NOMO-1 treated with dmso at 0.1 percent for 144 hours (cell line): ENCODE data around the gene PLCL1.

Experiments
- DNase-seq: peaks from one replicate; lab custom pipeline; 2025; ENCODE audit not compliant: unreplicated experiment; lab: John Stamatoyannopoulos, UW

PLCL1 gene

DNA sequence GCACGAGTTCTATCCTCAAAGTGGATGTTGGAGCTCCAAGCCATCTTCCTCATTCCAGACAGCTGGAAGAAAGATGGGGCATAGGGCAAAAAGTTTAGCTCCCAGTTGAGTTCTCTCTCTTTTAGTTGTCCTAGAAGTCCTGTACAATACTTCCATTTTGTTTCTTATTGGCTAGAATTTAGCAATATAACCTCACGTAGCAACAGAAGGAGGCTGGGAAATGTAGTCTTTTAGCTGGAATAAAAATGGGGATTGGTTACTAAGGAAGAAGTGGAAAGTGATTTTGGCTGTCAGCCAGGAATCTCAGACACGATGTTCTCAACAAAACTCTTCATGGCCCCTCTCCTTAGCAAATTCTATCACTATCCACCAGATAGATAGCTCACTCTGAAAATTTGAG, 79.9 kb downstream of the PLCL1 start:
- no peak for DNase-seq

DNA sequence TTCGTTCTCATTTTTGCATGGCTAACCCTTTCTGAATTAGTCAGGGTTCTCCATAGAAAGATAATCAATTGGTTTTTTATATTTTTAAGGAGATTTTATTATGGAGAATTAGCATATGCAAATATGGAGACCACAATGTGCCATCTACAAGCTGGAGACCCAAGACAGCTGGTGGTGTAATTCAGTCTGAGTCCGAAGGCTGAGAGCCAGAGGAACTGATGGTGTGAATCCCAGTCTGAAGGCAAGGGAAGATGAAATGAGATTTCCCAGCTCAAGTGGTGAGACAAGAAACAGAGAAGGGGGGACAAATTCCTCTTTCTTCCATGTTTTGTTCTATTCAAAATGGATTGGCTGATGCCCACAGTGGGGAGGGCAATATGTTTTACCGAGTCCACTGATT, 80.7 kb downstream of the PLCL1 start:
- no peak for DNase-seq

DNA sequence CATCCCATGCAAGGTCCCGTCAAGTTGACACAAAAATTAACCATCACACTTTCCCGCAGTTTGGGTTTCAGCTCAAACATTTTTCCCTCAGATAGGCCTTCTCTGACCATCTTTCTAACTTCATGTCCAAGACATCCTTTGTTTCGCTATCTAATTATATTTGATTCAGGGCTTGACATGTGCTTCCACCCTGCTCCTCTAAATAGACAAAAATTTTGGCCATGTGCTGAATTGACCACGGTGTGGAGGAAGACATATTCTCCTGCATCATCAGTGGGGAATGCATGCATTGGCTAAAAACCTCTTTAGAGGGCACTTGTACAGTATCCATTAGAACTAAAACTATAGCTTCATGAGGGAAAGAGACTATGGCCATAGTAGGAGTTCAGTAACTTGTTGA, 81.2 kb downstream of the PLCL1 start:
- no peak for DNase-seq

DNA sequence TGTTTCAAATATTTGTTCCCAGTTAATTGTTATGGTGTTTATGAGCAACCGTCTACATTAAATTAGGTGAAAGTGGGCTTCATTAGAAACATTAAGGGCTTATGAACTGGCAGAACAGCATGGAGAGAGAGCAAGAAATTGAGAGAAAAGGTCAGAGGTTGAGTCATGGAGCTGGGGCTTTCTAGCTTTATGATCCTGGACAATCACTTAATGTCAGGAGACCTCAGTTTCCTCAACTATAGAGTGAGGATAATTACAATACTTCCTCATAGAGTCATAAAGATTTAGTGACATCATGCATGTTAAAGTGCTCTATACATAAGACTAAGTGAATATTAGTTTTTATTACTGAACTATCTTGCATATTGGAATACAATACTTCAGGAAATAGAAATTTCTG, 83.9 kb downstream of the PLCL1 start:
- no peak for DNase-seq

DNA sequence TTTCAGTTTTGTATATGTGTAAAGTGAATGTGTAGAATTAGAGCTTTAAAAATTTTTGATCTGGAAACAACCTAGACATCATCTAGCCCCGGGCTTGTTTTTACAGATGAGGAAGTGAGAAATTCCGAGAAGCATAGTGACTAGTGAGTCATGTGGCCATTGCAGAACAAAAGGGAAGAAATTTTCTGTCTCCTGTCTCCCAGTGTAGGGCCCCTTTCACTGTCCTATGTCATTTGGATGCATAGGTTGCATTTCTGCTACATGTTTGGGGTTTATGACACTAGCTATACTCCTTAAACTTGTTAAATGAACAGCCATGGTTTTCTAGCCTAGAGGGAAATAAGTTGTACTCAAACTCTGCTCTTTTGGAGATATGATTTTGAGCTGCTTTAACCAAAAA, 84.6 kb downstream of the PLCL1 start:
- DNase-seq, result peak; percentile 82

DNA sequence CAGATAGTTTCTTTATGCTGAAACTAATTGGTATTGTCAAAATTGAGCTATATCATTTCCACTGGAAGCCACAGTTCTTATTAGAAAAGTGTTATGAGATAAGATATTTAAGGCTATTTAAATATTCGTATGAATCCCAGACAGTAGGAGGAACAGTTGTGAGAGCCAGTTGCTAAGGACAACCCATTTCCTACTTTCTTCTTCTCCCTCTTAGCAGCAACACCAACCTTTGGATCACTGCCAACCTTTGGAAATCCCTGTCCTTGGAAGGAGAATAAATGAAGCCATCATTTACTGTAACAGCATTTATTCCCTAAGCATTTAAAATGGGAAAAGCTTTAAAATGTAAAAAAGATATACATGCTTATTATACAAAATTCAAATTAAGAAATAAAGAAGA, 85.8 kb downstream of the PLCL1 start:
- DNase-seq, result no peak

DNA sequence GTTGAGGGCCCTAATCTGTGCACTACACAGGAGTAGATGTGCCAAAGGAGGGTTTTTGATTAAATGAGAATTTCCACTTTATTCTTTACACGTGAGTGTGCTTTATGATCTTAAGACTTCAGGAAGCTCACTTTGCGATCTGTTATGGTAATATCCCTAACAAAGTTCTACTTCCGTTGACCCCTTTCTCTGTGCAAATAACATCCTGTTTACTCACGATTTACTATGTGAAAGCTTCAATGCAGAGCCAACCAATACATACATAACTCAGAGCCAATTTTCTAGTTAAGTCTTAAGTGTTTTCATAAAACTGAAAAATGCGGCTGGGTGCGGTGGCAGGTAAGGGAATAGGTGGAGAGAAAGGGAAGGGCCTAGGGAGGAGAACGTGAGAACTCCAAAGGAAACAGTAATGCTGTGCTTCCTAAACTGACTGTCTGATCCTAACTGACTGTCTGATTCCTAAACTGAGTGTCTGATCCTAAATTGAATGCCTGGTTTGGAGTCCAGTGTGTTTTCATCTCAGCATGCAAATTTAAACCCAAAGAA, 87.6 kb downstream of the PLCL1 start:
- no peak for DNase-seq

DNA sequence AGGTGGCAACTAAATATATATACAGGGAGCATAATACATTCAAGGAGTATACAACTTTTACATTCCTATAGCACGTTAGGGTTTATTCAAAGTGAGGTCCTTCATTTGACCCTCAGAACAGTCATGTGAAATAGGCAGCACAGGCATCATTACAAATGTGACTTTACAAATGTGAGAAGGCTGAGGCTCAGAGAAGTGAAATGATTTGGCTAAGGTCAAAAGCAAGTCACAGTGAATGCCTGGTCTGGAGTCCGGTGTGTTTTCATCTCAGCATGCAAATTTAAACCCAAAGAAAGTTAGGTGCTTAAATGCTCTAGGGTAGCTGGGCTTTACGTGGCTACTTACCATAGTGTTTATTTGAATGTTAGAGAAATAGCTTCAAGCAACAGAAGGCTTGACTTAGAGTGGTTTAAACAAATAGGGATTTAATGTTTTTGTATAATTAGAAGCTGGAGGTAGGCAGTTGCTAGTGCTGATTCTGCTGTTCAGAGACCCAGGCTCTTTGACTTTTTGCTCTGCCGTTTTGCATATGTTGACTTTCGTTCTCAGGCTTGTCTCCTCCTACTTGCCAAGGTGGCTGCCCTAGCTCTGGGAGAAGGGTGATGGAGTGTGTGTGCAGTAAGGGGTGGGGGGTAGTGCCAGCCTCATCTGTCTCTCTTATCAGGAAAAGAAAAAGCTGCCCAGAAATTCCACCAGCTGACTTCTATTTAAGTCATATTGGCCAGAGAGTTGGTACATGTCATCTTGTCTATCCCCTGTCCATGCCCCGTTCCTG, 89.2 kb downstream of the PLCL1 start:
- DNase-seq, result no peak

DNA sequence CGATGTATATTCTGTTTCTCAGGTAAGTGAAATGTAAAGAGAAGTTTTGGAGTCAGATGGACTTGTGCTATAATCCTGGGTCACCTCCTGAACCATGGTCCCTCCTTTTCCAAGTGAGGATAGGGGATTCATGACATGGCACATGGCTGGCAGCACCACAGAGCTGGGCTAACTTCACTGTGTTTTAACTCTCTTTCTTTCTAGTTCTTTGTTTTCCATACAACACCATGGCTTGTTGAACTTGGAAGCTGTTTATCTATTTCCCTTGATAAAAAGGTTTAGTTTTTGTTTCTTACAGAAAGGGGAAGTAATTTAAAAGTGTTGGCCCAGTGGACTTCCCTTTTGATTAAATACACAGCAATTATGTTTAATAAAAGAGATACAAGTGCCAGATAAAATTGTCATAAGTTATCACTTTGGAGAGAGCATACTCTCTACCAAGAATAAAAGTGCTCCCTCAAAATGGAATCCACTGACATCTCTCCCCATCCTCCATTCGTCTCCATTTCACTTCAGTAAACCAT, 90.4 kb downstream of the PLCL1 start:
- DNase-seq, result peak; percentile 16

DNA sequence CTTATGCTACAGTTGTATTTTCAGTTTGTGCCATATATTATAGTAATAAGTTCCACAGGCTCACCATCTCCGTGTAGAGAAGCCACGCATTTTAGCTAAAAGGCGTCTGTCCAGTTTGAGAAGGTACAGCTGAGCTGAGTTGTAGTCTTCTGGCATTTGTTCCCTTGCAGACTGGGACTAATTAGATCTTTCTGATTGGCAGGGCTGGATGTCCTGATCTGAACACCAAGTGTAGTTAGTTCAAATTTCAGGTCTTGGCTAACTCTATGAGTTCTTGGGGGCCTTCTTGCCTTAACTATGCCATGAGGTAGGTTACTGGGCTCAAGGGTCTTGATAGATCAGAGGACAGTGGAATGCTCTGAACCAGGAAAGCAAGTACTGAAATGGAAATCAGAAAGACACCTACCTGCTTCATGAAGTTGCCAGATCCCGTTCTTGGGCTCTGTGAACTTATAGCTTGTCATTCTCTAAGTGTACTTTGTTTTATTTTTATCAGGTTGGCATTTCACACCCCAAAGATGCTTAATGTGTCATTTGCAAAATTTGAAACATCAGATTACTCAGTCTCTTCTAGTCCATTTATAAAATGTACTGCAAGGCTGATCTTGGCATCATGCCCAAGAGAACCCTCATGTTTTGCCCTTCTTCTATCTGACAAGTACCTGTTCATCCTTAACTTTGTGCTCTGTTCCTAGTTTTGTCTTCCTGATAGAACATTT, 93.7 kb downstream of the PLCL1 start:
- DNase-seq, result no peak

DNA sequence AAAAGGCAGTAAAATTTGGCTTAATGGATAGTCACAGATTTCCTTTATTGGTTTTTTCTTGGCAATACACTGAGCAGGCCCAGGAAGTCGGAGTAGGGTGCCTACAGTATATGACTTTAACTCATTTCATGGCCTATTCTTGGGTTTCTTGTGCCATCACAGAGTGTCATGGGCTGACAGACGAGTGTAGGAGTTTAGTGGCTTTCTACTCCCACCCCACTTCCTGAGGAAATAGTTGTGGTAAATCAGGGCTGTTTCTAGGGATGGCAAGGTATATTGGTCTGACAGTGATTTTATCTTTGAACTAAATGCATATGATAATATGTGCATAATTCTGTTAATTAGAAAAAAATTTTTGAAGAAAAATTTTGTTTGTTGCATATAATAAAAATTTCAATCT, 100.1 kb downstream of the PLCL1 start:
- no peak for DNase-seq

DNA sequence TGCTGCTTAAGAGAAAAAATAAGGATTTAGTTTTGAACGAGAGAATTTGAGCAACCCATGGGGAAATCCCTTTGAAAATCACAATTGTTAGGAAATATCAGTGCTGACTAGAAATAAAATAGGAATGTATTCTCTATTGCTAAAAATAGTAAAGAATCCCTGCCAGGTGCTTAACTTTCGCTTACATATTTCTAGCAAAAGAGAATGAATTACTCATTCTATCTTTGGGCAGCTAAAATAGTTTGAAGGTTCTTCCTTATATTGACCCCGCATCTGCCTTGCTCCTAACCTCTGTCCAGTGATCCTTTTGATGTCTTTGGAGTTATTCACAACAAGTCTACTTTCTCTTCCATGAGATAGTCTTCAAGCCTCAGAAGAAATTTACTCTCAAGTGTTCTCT, 103.8 kb downstream of the PLCL1 start:
- no peak for DNase-seq

DNA sequence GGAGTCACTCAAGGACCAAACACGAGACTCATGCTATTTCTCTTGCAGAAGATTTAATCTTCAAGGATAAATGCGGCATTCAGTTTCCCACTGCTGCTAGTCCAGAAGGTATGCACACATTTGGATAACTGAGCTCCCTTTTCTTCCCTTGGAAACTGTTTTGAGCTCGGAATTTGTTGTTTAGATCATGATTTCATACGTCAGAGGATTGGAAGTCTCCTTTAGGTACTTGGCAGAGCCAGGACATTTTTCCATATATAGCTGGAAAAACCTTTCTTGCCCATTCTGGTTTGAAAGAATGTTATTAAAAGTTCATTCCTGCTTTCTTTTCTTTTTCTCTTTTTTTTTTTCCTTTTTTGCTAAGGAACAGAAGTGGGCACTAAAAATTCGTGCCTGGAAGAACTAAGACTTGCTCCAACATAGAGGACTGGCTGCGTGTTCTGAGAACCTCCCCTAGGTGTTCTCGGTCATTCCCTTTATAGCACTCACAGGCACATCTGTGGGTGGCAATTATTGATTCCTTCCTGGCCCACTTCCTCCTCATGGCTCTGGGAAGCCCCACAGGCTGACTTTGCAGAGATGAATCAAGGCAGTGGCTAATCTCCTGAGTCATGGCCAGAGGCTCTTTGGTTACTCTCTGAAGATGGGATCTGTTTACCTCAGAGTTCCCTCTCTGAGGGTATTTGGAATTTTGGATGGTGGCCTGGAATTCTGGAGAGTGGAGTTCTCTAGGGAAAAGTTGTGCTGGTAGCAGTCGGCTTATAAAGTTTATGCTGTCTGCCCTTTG, 104.8 kb downstream of the PLCL1 start:
- DNase-seq, result no peak

DNA sequence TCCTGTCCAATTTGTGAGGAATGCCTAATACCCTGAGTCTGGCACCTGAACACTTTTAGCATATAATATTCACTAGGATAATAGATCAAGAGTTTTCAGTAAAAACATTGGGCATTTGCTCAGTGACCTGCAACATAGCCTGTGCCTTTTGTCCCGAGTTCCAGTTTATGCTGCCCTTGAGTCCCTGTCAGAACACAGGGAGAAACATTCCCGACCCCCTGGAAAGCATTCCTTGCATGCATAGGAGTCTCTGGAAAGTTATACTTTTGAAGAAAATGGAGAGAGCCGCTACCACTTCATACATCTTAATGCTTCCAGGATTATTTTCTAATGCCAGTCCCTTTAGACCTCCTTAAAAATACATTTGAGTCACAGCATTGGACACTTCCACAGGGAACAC, 107.3 kb downstream of the PLCL1 start:
- no peak for DNase-seq

DNA sequence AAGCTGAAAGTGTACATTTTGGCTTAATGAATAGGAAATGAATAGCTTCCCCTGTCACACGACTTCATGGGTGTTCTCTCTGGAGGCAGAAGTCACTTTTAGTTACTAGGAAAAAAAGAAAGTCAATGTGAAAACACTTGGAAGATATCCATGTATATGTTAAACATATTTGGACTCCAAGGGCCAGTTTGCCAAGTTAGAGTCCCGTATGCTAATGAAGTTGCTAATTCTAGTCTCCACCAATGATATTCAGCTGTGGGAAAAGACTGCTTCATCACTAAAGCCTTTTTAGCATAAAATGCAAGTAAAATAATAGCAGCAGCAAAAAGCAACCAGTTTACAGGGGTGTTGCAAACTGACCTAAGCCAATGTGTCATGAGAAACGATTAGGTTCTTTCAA, 108.7 kb downstream of the PLCL1 start:
- DNase-seq, result no peak

DNA sequence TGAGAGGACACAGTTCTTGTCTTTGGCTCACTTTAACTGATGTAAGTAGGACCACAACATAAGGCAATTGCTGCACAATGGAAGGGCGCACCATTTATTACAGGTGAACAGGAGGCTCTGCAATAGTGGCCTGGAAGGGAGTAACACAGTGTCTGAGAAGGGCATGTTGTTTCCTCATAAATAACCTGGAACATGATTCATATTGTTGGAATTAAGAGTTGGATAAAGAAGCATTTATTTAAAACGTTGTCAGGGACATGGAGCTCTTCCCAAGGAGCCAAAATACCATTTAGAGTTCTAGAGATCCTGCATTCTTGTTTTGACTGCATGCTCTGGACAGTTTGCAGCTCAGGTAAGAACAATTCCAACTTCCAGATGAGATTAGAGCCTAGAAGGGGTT, 110.4 kb downstream of the PLCL1 start:
- no peak for DNase-seq

DNA sequence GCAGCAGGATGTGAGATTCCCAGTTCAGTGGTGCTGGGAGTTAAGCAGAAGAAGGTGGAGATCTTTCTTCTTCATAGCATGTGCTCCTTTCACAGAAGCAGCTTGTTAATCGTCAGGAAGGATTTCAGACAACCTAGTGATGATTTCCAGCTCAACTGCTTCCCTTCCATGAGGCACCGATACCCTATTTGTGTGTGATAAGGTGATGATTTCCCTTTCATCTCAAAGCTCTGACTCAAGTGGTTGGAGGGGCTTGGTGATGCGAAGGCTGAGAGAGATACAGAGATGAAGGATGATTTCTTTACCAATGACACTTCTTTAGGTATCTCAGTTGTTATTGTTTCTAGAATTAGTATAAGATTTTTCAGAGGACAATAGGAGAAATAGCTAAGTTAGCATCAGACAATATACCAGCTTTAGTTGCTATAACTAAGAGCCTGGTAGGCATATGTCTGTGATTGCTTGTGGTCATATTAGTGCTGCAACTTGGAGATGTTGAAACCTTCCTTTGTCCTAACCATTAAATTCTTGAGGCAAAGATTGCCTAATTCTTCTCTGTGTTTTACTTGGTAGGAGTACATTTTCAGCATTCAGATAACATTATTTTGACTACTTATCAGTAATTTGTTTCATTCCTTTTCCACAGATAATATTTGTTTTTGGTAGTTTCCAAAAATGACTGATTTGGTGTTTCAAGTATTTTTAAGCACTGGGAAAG, 111.3 kb downstream of the PLCL1 start:
- DNase-seq, result peak; percentile 71

DNA sequence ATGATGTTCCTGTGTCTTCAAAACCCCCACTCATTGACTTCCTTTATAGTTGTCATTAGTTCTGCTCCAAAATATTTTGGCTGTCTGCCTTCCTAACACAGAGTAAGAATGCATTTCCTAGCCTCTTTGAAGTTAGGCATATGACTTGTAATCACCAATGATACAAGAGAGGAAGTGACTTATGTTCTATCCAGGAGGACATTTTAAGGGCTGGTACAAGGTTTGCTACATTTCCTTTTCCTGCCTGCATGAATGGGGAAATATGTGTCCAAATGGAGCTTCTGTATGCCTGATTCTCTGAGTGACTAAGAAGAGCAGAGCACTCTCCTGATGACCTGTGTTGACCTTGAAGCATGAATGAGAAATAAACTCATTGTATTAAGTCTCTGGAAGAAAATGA, 115.1 kb downstream of the PLCL1 start:
- DNase-seq, result no peak

DNA sequence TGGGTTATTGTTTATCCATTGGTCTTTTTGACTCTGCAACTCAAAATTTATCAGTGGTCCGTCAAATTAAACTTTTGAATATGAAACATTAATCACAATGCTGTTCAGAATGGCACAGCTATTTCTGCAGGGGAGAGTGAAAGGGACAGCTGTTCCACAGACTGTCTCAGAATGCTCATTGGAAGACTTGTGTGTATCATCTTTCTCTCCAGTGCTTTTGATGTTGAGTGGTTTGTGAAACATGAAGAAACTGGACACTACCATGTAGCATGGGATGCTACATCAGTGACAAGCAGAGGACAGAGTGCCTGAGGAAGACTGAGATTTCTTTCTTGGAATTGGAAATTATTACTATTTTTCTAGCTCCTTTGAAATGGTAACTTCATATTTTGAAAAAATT, 115.7 kb downstream of the PLCL1 start:
- DNase-seq, result no peak

DNA sequence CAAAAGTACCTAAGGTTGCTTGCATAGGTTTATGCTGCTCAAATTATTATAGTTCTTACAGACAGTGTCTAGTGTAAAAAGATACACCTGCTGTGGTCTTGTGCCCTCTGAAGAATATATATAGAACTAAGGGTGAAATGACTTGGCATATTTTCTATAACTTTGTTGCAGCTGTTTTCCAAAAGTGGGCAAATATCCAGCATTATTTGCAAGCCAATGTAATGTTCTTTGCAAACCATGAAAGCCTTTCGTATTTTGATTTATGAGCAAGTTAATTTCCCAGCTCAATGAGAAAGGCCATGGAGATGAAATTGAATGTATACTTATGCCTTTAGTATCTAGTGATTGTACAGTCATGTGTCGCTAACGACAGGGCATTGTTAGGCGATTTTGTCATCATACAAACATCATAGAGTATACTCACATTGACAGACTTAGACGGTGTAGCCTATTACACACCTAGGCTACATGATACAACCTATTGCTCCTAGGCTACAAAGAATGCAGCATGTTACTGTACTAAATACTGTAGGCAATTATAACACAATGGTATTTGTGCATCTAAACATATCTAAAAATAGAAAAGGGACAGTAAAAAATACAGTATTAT, 116.3 kb downstream of the PLCL1 start:
- DNase-seq, result no peak
